Measurements from ENCODE around the gene BAD. TPM values are rescaled to one million over a fixed set of nuclear protein-coding genes. Genes with fewer than 3 reads are reported as not detected.
"Not testable (repeated sequence)": the region's sequence is repeated elsewhere in the genome, so short reads cannot be mapped to it uniquely, and the experiment has no call there.

Gene BAD
- total and polyA plus RNA-seq, 9 donors = 3.4 to 125 (median 63.6) TPM

- peak overlapping the region; percentile 81 to 99 for H3K27ac ChIP-seq
- no peaks in the 10 kb centered on the region for H3K27me3 ChIP-seq
- intact Hi-C loops (cut with DNase I) = loop anchor here in 1 of 4 donors (5.0 kb wide), 1 partner anchor 41 kb away; the partner anchor contains the start of gene RPS6KA4
- H3K36me3 ChIP-seq = no peaks in the 10 kb centered on the region
- DNase-seq = peak in 2 of 5 donors; percentile 61 to 70
- 4 to 6% (median 5%) methylated on average over 32 of the region's 32 CpGs for WGBS, 3 donors
- H3K4me1 ChIP-seq (ENCODE audit: insufficient read depth) = peaks cover 9% of the 10 kb centered on the region
- peak overlapping the region; percentile 65 for H3K4me3 ChIP-seq
- TF ChIP-seq POLR2A (IDR thresholded peaks at IDR 0.05) (no peak), EP300 (IDR thresholded peaks at IDR 0.05) (no peak), CTCF (IDR thresholded peaks at IDR 0.05) (no peak)
- no peaks in the 10 kb centered on the region for H3K9me3 ChIP-seq
Measured at GRCh38 chr11:64316672-64317324, 32.3 kb upstream of the BAD start.

- 61 to 71% (median 64%) methylated on average over 24 to 25 of the region's 25 CpGs for WGBS, 3 donors
- H3K9me3 ChIP-seq; H3K27ac ChIP-seq; H3K4me1 ChIP-seq (ENCODE audit: insufficient read depth); H3K27me3 ChIP-seq; H3K4me3 ChIP-seq; H3K36me3 ChIP-seq: not testable (repeated sequence)
- intact Hi-C loops (cut with DNase I) = loop anchor here in 1 of 4 donors (5.0 kb wide), 1 partner anchor 41 kb away; the partner anchor contains the start of gene RPS6KA4
- peak in 2 of 5 donors; percentile 42 to 44 for DNase-seq
Measured at GRCh38 chr11:64315667-64316526, 31.4 kb upstream of the BAD start.

- H3K4me3 ChIP-seq = no peak overlapping the region
- H3K36me3 ChIP-seq = no peaks in the 10 kb centered on the region
- peaks cover 9% of the 10 kb centered on the region for H3K4me1 ChIP-seq (ENCODE audit: insufficient read depth)
- H3K27me3 ChIP-seq = no peaks in the 10 kb centered on the region
- intact Hi-C loops (cut with DNase I) = loop anchor here in 1 of 4 donors (5.0 kb wide), 1 partner anchor 42 kb away; the partner anchor contains the start of gene RPS6KA4
- no peaks in the 10 kb centered on the region for H3K9me3 ChIP-seq
- no peak overlapping the region for H3K27ac ChIP-seq
- TF ChIP-seq POLR2A (IDR thresholded peaks at IDR 0.05) (no peak), CTCF (IDR thresholded peaks at IDR 0.05) (no peak), EP300 (IDR thresholded peaks at IDR 0.05) (no peak)
- peak in 2 of 5 donors; percentile 35 to 38 for DNase-seq
- WGBS, 3 donors = 81 to 88% (median 85%) methylated on average over 21 to 24 of the region's 24 CpGs
Measured at GRCh38 chr11:64314805-64315561, 30.5 kb upstream of the BAD start.

- H3K36me3 ChIP-seq = no peaks in the 10 kb centered on the region
- intact Hi-C loops (cut with DNase I) = no loop called here
- TF ChIP-seq EP300 (IDR thresholded peaks at IDR 0.05) = no peak
- TF ChIP-seq POLR2A (IDR thresholded peaks at IDR 0.05) = no peak
- no peak for TF ChIP-seq CTCF (IDR thresholded peaks at IDR 0.05)
Measured at GRCh38 chr11:64314146-64314804, 29.8 kb upstream of the BAD start.

More at GRCh38 chr11:64314146-64314804, 29.8 kb upstream of the BAD start:
- Histone ChIP-seq H3K4me1 (ENCODE audit: insufficient read depth) (peaks cover 6% of the 10 kb centered on the region), H3K27ac (peak overlapping the region in 1 of 2 donors; percentile 74), H3K27me3 (no peaks in the 10 kb centered on the region), H3K4me3 (no peak overlapping the region), H3K9me3 (no peaks in the 10 kb centered on the region)
- DNase-seq = no peak
- 66 to 81% (median 75%) methylated on average over 19 of the region's 19 CpGs for WGBS, 3 donors

Data from ovary (tissue), 9 donors.